H9 (cell line): ENCODE results near the gene SPOUT1. TPM values are rescaled to one million over a fixed set of nuclear protein-coding genes. Genes with fewer than 3 reads are reported as not detected.

Source experiments
- DNase-seq: peaks from one replicate; pipeline ENCODE4 v3.0.0-alpha.2; 2017
- H2AFZ ChIP-seq: one replicate; pipeline ENCODE4 v1.6.1; 2013; ENCODE audit warnings: mild to moderate bottlenecking, low read length, control low read depth, moderate library complexity
- H2AK5ac ChIP-seq: 2 replicates; pipeline ENCODE4 v1.6.1; 2013; ENCODE audit warnings: low read length, control low read depth, mixed read lengths; ENCODE audit not compliant: insufficient read length
- H2BK120ac ChIP-seq: one replicate; pipeline ENCODE4 v1.6.1; 2013; ENCODE audit warnings: low read depth, mild to moderate bottlenecking, low read length, control low read depth, inconsistent platforms; ENCODE audit not compliant: poor library complexity, severe bottlenecking
- H2BK12ac ChIP-seq: 2 replicates; pipeline ENCODE4 v1.6.1; 2013; ENCODE audit warnings: low read length, control low read depth, mixed read lengths, low read depth; ENCODE audit not compliant: insufficient read length
- H2BK15ac ChIP-seq: 2 replicates; pipeline ENCODE4 v1.6.1; 2013; ENCODE audit warnings: low read depth, low read length, control low read depth
- H2BK20ac ChIP-seq: one replicate; pipeline ENCODE4 v1.6.1; 2013; ENCODE audit warnings: low read depth, mild to moderate bottlenecking, low read length, control low read depth, inconsistent platforms; ENCODE audit not compliant: poor library complexity, severe bottlenecking
- H2BK5ac ChIP-seq: 2 replicates; pipeline ENCODE4 v1.6.1; 2013; ENCODE audit warnings: low read length, control low read depth, mixed read lengths; ENCODE audit not compliant: insufficient read length
- H3K14ac ChIP-seq: 2 replicates; pipeline ENCODE4 v1.6.1; 2013; ENCODE audit warnings: low read length, control low read depth; ENCODE audit not compliant: insufficient read depth
- H3K18ac ChIP-seq: 2 replicates; pipeline ENCODE4 v1.6.1; 2013; ENCODE audit warnings: low read depth, mild to moderate bottlenecking, mixed read lengths, low read length, control low read depth; ENCODE audit not compliant: insufficient read length
- H3K23ac ChIP-seq: 2 replicates; pipeline ENCODE4 v1.6.1; 2013; ENCODE audit warnings: low read length, control low read depth, mixed read lengths, low read depth; ENCODE audit not compliant: insufficient read length
- H3K23me2 ChIP-seq: 2 replicates; pipeline ENCODE4 v1.6.1; 2013; ENCODE audit warnings: low read depth, mild to moderate bottlenecking, mixed read lengths, low read length, control low read depth; ENCODE audit not compliant: insufficient read length, poor library complexity, severe bottlenecking
- H3K27ac ChIP-seq: 2 replicates; pipeline ENCODE4 v1.5.1; 2013; ENCODE audit warnings: low read length, control low read depth, mixed read lengths, low read depth; ENCODE audit not compliant: insufficient read length
- H3K27me3 ChIP-seq: 2 replicates; pipeline ENCODE4 v1.6.1; 2013; ENCODE audit warnings: low read length, control low read depth, inconsistent platforms; ENCODE audit not compliant: insufficient read depth
- H3K4ac ChIP-seq: 2 replicates; pipeline ENCODE4 v1.6.1; 2013; ENCODE audit warnings: low read depth, mild to moderate bottlenecking, control low read depth, inconsistent platforms, low read length, moderate library complexity
- H3K4me1 ChIP-seq: 2 replicates; pipeline ENCODE4 v1.6.1; 2013; ENCODE audit warnings: low read length, control low read depth, inconsistent platforms; ENCODE audit not compliant: insufficient read depth
- H3K4me2 ChIP-seq: 2 replicates; pipeline ENCODE4 v1.6.1; 2013; ENCODE audit warnings: low read length, control low read depth, mixed read lengths; ENCODE audit not compliant: insufficient read length, insufficient read depth
- H3K56ac ChIP-seq: 2 replicates; pipeline ENCODE4 v1.6.1; 2013; ENCODE audit warnings: low read depth, mild to moderate bottlenecking, mixed read lengths, low read length, control low read depth; ENCODE audit not compliant: insufficient read length
- H3K79me1 ChIP-seq: 2 replicates; pipeline ENCODE4 v1.6.1; 2013; ENCODE audit warnings: low read depth, mild to moderate bottlenecking, moderate library complexity, low read length, control low read depth, inconsistent platforms; ENCODE audit not compliant: insufficient read depth, poor library complexity, severe bottlenecking
- H3K79me2 ChIP-seq: 2 replicates; pipeline ENCODE4 v1.6.1; 2013; ENCODE audit warnings: low read length, control low read depth, inconsistent platforms; ENCODE audit not compliant: insufficient read depth
- H3K9ac ChIP-seq: 2 replicates; pipeline ENCODE4 v1.6.1; 2013; ENCODE audit warnings: low read length, control low read depth, mixed read lengths; ENCODE audit not compliant: insufficient read length; ENCODE audit errors: extremely low read depth
- H3K9me3 ChIP-seq: one replicate; pipeline ENCODE4 v1.6.1; 2013; ENCODE audit warnings: low read depth, low read length, inconsistent platforms; ENCODE audit not compliant: control insufficient read depth
- H3T11ph ChIP-seq: one replicate; pipeline ENCODE4 v1.6.1; 2013; ENCODE audit warnings: mild to moderate bottlenecking, low read length, control low read depth, inconsistent platforms
- H4K20me1 ChIP-seq: one replicate; pipeline ENCODE4 v1.6.1; 2013; ENCODE audit not compliant: control insufficient read depth, insufficient read length, insufficient read depth
- H4K5ac ChIP-seq: 2 replicates; pipeline ENCODE4 v1.6.1; 2013; ENCODE audit warnings: low read depth, mild to moderate bottlenecking, mixed read lengths, low read length, control low read depth; ENCODE audit not compliant: insufficient read length
- H4K8ac ChIP-seq: replicated peaks from 2 replicates; pipeline ENCODE4 v1.6.1; 2013; ENCODE audit warnings: low read length, control low read depth, mixed read lengths, low read depth; ENCODE audit not compliant: insufficient read length
- H4K91ac ChIP-seq: 2 replicates; pipeline ENCODE4 v1.6.1; 2013; ENCODE audit warnings: low read depth, mild to moderate bottlenecking, moderate library complexity, mixed read lengths, low read length, control low read depth; ENCODE audit not compliant: insufficient read length
- H3K27ac Mint-ChIP-seq, 3 experiments: 2 replicates in 2 of 3; 3 replicates in 1 of 3; pipeline ENCODE4 v1.8.0; 2020 to 2021; ENCODE audit warnings: mixed read lengths in 3 of 3, mild to moderate bottlenecking in 1 of 3, moderate library complexity in 1 of 3
- H3K27me3 Mint-ChIP-seq: 2 replicates; pipeline ENCODE4 v1.8.0; 2021; ENCODE audit warnings: low read depth, mild to moderate bottlenecking, moderate library complexity, mixed read lengths
- H3K36me3 Mint-ChIP-seq, 3 experiments: 2 replicates in 2 of 3; 3 replicates in 1 of 3; pipeline ENCODE4 v1.8.0; 2020 to 2021; ENCODE audit warnings: low read depth in 3 of 3, mixed read lengths in 3 of 3; ENCODE audit not compliant: insufficient read depth in 1 of 3
- H3K4me1 Mint-ChIP-seq, 2 experiments: 2 replicates each; pipeline ENCODE4 v1.8.0; 2020; ENCODE audit warnings: mixed read lengths in 2 of 2
- H3K4me3 Mint-ChIP-seq, 2 experiments: 2 replicates in 1 of 2; 3 replicates in 1 of 2; pipeline ENCODE4 v1.8.0; 2020 to 2021; ENCODE audit warnings: mild to moderate bottlenecking in 2 of 2, mixed read lengths in 2 of 2, moderate library complexity in 1 of 2
- H3K9me3 Mint-ChIP-seq, 2 experiments: 2 replicates in 1 of 2; 3 replicates in 1 of 2; pipeline ENCODE4 v1.8.0; 2020; ENCODE audit warnings: mild to moderate bottlenecking in 2 of 2, mixed read lengths in 2 of 2, moderate library complexity in 1 of 2
- WGBS: extraction: QIAGEN DNeasy Blood & Tissue Kit; methylation state at CpG from one replicate; pipeline ENCODE4 v1.1.7; 2013; ENCODE audit warnings: missing lambda C conversion rate, low lambda C conversion rate, mixed read lengths; ENCODE audit not compliant: insufficient read length; ENCODE audit errors: extremely low coverage; 5-methylcytosine and 5-hydroxymethylcytosine counted together
- total RNA-seq: library from RNA; stranded (reverse); gene quantifications from 2 replicates; pipeline ENCODE4 v1.2.1, GENCODE V29; 2021
- TF ChIP-seq, protein P1 (sequence below): fragments of 200-600 bp; sonication (generic); conservative IDR thresholded peaks from 3 replicates; pipeline ENCODE4 v1.8.0; 2021; ENCODE audit warnings: antibody characterized with exemption, mild to moderate bottlenecking

SPOUT1 gene
- total RNA-seq, 1 experiment from 2014 or later: 86.3 TPM

DNA sequence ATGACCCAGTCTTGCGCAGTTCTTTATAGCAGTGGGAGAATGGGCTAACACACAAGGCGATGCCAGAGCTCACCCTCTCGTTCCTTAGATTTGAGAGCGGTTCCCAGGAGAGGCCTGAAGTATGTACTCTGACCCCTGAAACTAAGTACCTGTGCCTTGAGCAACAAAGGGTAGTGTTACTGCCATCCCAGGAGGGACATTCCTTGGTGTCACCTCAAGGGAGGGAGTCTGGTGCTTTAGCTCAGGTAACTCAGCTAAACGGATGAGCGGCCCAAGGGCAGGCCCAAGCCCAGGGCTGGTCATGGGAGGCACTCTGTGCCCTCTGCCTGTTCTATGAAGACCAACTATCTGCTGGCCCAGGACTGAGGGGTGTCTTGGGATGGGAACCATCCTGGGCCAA is 31.9 kb upstream of the SPOUT1 start:
- H3T11ph ChIP-seq: no peak overlapping the region
- H2BK120ac ChIP-seq: no peak overlapping the region
- no peak overlapping the region for H3K14ac ChIP-seq
- no peaks in the 10 kb centered on the region for H3K27me3 ChIP-seq
- no peaks in the 10 kb centered on the region for H3K9me3 ChIP-seq
- H3K23me2 ChIP-seq: no peaks in the 10 kb centered on the region
- Mint-ChIP-seq H3K9me3 (no peaks in the 10 kb centered on the region), H3K4me1 (peaks cover 19 to 22% of the 10 kb centered on the region in 2 experiments), H3K27me3 (no peaks in the 10 kb centered on the region), H3K4me3 (no peak overlapping the region; a peak in 1 of 5 replicates), H3K27ac (peak overlapping the region; percentile 65 to 90 (median 81); a peak in 5 of 7 replicates), H3K36me3 (no peaks in the 10 kb centered on the region; a peak in 2 of 7 replicates)
- no CpG with 5 or more reads among the region's 6 CpGs for WGBS
- no peak overlapping the region for H3K9ac ChIP-seq
- TF ChIP-seq, protein P1, sequence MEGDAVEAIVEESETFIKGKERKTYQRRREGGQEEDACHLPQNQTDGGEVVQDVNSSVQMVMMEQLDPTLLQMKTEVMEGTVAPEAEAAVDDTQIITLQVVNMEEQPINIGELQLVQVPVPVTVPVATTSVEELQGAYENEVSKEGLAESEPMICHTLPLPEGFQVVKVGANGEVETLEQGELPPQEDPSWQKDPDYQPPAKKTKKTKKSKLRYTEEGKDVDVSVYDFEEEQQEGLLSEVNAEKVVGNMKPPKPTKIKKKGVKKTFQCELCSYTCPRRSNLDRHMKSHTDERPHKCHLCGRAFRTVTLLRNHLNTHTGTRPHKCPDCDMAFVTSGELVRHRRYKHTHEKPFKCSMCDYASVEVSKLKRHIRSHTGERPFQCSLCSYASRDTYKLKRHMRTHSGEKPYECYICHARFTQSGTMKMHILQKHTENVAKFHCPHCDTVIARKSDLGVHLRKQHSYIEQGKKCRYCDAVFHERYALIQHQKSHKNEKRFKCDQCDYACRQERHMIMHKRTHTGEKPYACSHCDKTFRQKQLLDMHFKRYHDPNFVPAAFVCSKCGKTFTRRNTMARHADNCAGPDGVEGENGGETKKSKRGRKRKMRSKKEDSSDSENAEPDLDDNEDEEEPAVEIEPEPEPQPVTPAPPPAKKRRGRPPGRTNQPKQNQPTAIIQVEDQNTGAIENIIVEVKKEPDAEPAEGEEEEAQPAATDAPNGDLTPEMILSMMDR: no peak
- H2BK5ac ChIP-seq: no peak overlapping the region
- H3K27ac ChIP-seq: no peak overlapping the region
- H2BK15ac ChIP-seq: no peak overlapping the region
- H4K5ac ChIP-seq: no peak overlapping the region
- peaks cover 4% of the 10 kb centered on the region for H4K20me1 ChIP-seq
- H3K4me2 ChIP-seq: no peak overlapping the region
- H3K79me2 ChIP-seq: no peaks in the 10 kb centered on the region; the same call in 1 of the 2 replicates
- no peak overlapping the region for H2BK12ac ChIP-seq
- no peak overlapping the region for H3K18ac ChIP-seq
- H4K8ac ChIP-seq: no peak overlapping the region
- DNase-seq: no peak
- H4K91ac ChIP-seq: no peak overlapping the region
- no peaks in the 10 kb centered on the region for H3K79me1 ChIP-seq
- no peak overlapping the region for H2BK20ac ChIP-seq
- no peak overlapping the region for H2AK5ac ChIP-seq
- H3K4ac ChIP-seq: no peak overlapping the region
- H2AFZ ChIP-seq: no peak overlapping the region
- no peak overlapping the region for H3K23ac ChIP-seq
- no peak overlapping the region for H3K56ac ChIP-seq
- H3K4me1 ChIP-seq: no peaks in the 10 kb centered on the region
